ENCODE results near the gene KCNAB1.

DNA sequence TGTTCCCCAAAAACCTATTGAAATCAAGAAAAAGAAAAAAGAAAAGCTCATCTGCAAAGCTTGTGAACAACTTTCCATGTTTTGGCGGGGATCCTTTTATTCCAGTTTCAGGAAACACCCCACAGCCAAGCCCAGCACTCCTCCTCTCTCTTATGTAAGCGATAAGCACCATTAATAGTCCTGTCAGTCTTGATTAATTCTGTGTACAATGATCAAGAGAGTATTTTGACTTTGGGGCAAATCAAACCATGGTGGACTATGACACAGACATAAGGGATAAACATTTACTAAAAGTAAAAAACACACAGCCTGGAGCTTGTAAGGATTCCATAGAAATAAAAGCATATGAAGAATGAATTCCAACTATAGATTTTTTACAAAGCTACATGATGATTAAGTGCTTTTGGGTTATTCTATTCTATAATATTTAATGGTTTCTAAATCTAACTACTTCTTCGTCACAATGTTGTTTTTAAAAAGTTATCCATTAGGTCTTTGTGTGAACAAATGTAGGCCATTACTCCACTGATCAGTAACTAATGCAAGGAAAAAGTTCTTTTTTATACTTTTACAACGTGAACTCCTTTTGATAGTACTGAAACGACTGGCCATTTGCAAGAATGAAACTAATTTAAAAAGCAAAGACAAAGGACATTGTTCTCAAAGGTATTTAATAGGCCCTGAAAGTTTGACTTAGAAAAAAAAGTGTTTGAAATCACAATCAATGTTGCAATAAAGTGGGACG, 106.5 kb downstream of the KCNAB1 start:
- TF ChIP-seq POLR2A (IDR thresholded peaks at IDR 0.05): no peak
- TF ChIP-seq, protein P1, sequence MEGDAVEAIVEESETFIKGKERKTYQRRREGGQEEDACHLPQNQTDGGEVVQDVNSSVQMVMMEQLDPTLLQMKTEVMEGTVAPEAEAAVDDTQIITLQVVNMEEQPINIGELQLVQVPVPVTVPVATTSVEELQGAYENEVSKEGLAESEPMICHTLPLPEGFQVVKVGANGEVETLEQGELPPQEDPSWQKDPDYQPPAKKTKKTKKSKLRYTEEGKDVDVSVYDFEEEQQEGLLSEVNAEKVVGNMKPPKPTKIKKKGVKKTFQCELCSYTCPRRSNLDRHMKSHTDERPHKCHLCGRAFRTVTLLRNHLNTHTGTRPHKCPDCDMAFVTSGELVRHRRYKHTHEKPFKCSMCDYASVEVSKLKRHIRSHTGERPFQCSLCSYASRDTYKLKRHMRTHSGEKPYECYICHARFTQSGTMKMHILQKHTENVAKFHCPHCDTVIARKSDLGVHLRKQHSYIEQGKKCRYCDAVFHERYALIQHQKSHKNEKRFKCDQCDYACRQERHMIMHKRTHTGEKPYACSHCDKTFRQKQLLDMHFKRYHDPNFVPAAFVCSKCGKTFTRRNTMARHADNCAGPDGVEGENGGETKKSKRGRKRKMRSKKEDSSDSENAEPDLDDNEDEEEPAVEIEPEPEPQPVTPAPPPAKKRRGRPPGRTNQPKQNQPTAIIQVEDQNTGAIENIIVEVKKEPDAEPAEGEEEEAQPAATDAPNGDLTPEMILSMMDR (IDR thresholded peaks at IDR 0.05): no peak
- no peak for TF ChIP-seq POLR2AphosphoS5 (IDR thresholded peaks at IDR 0.05)

Measured in breast epithelium (tissue), 3 donors.